ENCODE measurements around the gene DCHS1.

DCHS1 gene

DNA sequence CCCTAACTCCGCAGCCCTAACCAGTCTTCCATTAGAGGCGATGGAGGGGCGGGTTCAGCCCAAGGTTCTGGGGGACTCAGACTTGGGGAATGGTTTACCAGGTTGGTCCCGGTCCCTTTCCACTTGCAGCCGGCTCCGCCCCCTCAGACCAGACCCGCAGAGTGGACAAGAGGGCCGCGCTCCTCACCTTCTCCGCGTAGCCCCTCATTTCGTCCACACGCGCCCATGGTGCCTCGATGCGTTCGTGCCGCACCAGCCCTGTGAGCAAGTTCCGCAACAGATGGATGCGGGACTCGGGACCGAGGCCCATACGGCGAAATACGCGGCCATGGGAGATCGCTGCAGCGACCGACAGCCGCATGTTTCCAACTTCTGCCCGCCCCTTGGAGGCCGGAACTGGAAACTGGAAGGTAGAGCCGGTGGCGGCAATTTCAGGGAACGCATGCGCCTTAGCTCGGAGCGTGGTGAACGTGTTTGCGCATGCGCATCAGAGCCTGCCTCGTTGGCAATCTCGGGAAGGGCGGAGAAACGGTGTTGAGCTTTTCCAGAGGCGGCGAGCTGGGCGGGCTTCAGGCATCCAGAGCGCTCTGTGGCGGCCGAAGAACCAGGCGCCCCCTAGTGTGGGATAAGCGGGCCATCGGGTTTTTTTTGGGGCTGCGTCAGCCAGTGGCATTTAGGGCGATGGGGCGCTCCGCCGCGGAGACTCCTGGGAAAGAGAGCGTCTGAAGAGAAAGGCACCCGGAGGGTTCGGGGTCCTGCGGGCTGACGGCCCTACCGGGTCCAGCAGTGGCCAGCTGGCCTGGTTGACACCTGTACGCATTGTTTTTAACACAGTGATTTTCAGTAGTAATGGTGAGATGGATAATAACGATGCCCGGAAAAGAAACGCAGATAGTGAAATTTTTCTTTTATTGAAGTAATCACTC, 27.6 kb upstream of the DCHS1 start, which contains the start of gene MRPL17:
Gene MRPL17, minus strand, starts transcription at position 405 of the 926 bp plus-strand sequence. Its CDS starts 44 bp downstream, at position 361.
- peak; percentile 62; the same call in 1 of the 2 replicates for TF ChIP-seq TCF4 (CRISPR knock-in tag; IDR thresholded peaks at IDR 0.05; ENCODE audit: borderline replicate concordance)
- no peak for TF ChIP-seq TOX (CRISPR knock-in tag; IDR thresholded peaks at IDR 0.05; ENCODE audit: borderline replicate concordance)
- no peak for TF ChIP-seq BACH2 (CRISPR knock-in tag; IDR thresholded peaks at IDR 0.05; ENCODE audit: borderline replicate concordance)
- no peak for TF ChIP-seq PPARA (CRISPR knock-in tag; IDR thresholded peaks at IDR 0.05; ENCODE audit: borderline replicate concordance)
- TF ChIP-seq ZNF8 (CRISPR knock-in tag; IDR thresholded peaks at IDR 0.05), result 0 out of 2 replicates have a peak, but pooled peaks have one; percentile 21
- no peak for TF ChIP-seq ESRRG (CRISPR knock-in tag; IDR thresholded peaks at IDR 0.05)
- no peak for TF ChIP-seq SNAI2 (CRISPR knock-in tag; IDR thresholded peaks at IDR 0.05)
- peak; percentile 97 for ATAC-seq

DNA sequence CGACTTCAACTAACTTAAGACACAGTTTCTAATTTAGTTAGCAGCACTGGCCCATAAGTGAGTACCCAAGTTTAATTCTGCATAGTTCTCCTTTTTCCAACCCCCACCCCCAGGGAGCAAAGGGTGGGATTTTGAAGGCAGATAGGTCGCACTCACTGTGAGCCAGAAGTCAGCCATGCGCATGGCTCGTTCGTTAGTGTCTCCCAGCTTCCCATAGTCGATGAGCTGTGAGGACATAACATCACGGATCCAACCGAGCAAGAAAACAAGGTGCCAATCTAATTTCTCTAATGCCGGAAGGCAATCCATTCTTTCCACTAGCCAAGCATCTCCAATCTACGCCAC, 27.0 kb upstream of the DCHS1 start:
- ATAC-seq, result peak; percentile 9; the same call in 2 of the 3 replicates
- TF ChIP-seq TCF4 (CRISPR knock-in tag; IDR thresholded peaks at IDR 0.05; ENCODE audit: borderline replicate concordance), result no peak
- TF ChIP-seq CSDC2 (CRISPR knock-in tag; IDR thresholded peaks at IDR 0.05), result no peak
- no peak for TF ChIP-seq OSR1 (CRISPR knock-in tag; IDR thresholded peaks at IDR 0.05)
- no peak for TF ChIP-seq ARNTL (CRISPR knock-in tag; IDR thresholded peaks at IDR 0.05; ENCODE audit: borderline replicate concordance, low read depth)
- TF ChIP-seq, protein P1, sequence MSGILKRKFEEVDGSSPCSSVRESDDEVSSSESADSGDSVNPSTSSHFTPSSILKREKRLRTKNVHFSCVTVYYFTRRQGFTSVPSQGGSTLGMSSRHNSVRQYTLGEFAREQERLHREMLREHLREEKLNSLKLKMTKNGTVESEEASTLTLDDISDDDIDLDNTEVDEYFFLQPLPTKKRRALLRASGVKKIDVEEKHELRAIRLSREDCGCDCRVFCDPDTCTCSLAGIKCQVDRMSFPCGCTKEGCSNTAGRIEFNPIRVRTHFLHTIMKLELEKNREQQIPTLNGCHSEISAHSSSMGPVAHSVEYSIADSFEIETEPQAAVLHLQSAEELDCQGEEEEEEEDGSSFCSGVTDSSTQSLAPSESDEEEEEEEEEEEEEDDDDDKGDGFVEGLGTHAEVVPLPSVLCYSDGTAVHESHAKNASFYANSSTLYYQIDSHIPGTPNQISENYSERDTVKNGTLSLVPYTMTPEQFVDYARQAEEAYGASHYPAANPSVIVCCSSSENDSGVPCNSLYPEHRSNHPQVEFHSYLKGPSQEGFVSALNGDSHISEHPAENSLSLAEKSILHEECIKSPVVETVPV (CRISPR knock-in tag; IDR thresholded peaks at IDR 0.05), result no peak
- no peak for TF ChIP-seq TOX (CRISPR knock-in tag; IDR thresholded peaks at IDR 0.05; ENCODE audit: borderline replicate concordance)
- no peak for TF ChIP-seq GLIS3 (CRISPR knock-in tag; IDR thresholded peaks at IDR 0.05)
- no peak for TF ChIP-seq ZFP30 (CRISPR knock-in tag; IDR thresholded peaks at IDR 0.05)
- TF ChIP-seq, protein P2, sequence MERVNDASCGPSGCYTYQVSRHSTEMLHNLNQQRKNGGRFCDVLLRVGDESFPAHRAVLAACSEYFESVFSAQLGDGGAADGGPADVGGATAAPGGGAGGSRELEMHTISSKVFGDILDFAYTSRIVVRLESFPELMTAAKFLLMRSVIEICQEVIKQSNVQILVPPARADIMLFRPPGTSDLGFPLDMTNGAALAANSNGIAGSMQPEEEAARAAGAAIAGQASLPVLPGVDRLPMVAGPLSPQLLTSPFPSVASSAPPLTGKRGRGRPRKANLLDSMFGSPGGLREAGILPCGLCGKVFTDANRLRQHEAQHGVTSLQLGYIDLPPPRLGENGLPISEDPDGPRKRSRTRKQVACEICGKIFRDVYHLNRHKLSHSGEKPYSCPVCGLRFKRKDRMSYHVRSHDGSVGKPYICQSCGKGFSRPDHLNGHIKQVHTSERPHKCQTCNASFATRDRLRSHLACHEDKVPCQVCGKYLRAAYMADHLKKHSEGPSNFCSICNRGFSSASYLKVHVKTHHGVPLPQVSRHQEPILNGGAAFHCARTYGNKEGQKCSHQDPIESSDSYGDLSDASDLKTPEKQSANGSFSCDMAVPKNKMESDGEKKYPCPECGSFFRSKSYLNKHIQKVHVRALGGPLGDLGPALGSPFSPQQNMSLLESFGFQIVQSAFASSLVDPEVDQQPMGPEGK (CRISPR knock-in tag; IDR thresholded peaks at IDR 0.05; ENCODE audit: borderline replicate concordance), result no peak
- TF ChIP-seq, protein P3, sequence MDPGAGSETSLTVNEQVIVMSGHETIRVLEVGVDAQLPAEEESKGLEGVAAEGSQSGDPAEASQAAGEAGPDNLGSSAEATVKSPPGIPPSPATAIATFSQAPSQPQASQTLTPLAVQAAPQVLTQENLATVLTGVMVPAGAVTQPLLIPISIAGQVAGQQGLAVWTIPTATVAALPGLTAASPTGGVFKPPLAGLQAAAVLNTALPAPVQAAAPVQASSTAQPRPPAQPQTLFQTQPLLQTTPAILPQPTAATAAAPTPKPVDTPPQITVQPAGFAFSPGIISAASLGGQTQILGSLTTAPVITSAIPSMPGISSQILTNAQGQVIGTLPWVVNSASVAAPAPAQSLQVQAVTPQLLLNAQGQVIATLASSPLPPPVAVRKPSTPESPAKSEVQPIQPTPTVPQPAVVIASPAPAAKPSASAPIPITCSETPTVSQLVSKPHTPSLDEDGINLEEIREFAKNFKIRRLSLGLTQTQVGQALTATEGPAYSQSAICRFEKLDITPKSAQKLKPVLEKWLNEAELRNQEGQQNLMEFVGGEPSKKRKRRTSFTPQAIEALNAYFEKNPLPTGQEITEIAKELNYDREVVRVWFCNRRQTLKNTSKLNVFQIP (CRISPR knock-in tag; IDR thresholded peaks at IDR 0.05; ENCODE audit: borderline replicate concordance, low read depth), result no peak

DNA sequence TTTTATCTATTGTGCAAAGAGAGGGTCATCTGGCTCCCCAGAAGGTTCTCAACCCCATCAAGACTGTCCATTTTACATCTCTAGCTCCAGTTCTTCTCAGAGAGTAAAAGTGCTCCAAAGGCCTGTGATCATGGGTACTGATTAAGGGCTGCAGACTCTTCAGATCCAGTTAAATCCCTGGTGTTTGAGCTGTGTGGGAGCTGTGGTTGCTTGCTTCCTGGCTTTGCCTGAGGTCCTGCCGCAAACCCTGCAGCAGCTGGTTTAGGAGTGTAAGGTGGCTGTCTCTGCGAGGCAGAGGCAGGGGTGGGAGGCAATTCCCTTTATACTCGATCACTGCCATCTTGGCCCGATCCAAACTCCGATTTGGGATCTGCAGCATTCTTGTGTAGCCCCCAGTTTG, 26.3 kb upstream of the DCHS1 start:
- ATAC-seq, result no peak
- TF ChIP-seq ZC3H10 (CRISPR knock-in tag; IDR thresholded peaks at IDR 0.05) (no peak), ZFP30 (CRISPR knock-in tag; IDR thresholded peaks at IDR 0.05) (no peak), ZNF70 (CRISPR knock-in tag; IDR thresholded peaks at IDR 0.05) (no peak), SNAI2 (CRISPR knock-in tag; IDR thresholded peaks at IDR 0.05) (no peak), PPARA (CRISPR knock-in tag; IDR thresholded peaks at IDR 0.05; ENCODE audit: borderline replicate concordance) (no peak), OSR1 (CRISPR knock-in tag; IDR thresholded peaks at IDR 0.05) (no peak), ARNTL (CRISPR knock-in tag; IDR thresholded peaks at IDR 0.05; ENCODE audit: borderline replicate concordance, low read depth) (no peak), TCF4 (CRISPR knock-in tag; IDR thresholded peaks at IDR 0.05; ENCODE audit: borderline replicate concordance) (no peak), ESRRG (CRISPR knock-in tag; IDR thresholded peaks at IDR 0.05) (no peak), BACH2 (CRISPR knock-in tag; IDR thresholded peaks at IDR 0.05; ENCODE audit: borderline replicate concordance) (no peak), GLIS3 (CRISPR knock-in tag; IDR thresholded peaks at IDR 0.05) (no peak), ISL1 (CRISPR knock-in tag; IDR thresholded peaks at IDR 0.05) (no peak)
- TF ChIP-seq, protein P4, sequence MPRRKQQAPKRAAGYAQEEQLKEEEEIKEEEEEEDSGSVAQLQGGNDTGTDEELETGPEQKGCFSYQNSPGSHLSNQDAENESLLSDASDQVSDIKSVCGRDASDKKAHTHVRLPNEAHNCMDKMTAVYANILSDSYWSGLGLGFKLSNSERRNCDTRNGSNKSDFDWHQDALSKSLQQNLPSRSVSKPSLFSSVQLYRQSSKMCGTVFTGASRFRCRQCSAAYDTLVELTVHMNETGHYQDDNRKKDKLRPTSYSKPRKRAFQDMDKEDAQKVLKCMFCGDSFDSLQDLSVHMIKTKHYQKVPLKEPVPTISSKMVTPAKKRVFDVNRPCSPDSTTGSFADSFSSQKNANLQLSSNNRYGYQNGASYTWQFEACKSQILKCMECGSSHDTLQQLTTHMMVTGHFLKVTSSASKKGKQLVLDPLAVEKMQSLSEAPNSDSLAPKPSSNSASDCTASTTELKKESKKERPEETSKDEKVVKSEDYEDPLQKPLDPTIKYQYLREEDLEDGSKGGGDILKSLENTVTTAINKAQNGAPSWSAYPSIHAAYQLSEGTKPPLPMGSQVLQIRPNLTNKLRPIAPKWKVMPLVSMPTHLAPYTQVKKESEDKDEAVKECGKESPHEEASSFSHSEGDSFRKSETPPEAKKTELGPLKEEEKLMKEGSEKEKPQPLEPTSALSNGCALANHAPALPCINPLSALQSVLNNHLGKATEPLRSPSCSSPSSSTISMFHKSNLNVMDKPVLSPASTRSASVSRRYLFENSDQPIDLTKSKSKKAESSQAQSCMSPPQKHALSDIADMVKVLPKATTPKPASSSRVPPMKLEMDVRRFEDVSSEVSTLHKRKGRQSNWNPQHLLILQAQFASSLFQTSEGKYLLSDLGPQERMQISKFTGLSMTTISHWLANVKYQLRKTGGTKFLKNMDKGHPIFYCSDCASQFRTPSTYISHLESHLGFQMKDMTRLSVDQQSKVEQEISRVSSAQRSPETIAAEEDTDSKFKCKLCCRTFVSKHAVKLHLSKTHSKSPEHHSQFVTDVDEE (CRISPR knock-in tag; IDR thresholded peaks at IDR 0.05), result no peak
- TF ChIP-seq, protein P2 (CRISPR knock-in tag; IDR thresholded peaks at IDR 0.05; ENCODE audit: borderline replicate concordance), result no peak
- TF ChIP-seq, protein P5, sequence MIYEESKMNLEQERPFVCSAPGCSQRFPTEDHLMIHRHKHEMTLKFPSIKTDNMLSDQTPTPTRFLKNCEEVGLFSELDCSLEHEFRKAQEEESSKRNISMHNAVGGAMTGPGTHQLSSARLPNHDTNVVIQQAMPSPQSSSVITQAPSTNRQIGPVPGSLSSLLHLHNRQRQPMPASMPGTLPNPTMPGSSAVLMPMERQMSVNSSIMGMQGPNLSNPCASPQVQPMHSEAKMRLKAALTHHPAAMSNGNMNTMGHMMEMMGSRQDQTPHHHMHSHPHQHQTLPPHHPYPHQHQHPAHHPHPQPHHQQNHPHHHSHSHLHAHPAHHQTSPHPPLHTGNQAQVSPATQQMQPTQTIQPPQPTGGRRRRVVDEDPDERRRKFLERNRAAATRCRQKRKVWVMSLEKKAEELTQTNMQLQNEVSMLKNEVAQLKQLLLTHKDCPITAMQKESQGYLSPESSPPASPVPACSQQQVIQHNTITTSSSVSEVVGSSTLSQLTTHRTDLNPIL (CRISPR knock-in tag; IDR thresholded peaks at IDR 0.05; ENCODE audit: low read depth), result no peak
- TF ChIP-seq, protein P3 (CRISPR knock-in tag; IDR thresholded peaks at IDR 0.05; ENCODE audit: borderline replicate concordance, low read depth), result no peak

All from SK-N-SH treated with all-trans-retinoic acid at 6 μM for 48 hours (cell line).